Esophagus squamous epithelium (tissue), 5 donors: ENCODE data around the gene SLC2A8. TPM values are rescaled to one million over a fixed set of nuclear protein-coding genes. Genes with fewer than 3 reads are reported as not detected.

Experiments used
- DNase-seq: peaks from one replicate; lab custom pipeline; 2025; lab: John Stamatoyannopoulos, UW
- H3K27ac ChIP-seq, 4 donors: fragments of 200-600 bp; sonication (generic); one replicate each; pipeline ENCODE4 v1.5.1; 2016 to 2019; ENCODE audit warnings: mild to moderate bottlenecking in 1 of 4
- H3K27me3 ChIP-seq, 4 donors: fragments of 200-600 bp; sonication (generic); 1 replicate in 3 of 4; 2 replicates in 1 of 4; pipeline versions ENCODE4 v1.5.1 to v1.6.0; 2017 to 2021; ENCODE audit warnings: antibody characterized with exemption in 1 of 4
- H3K36me3 ChIP-seq, 3 donors: fragments of 200-600 bp; sonication (generic); one replicate each; pipeline ENCODE4 v1.5.1; 2016 to 2019
- H3K4me1 ChIP-seq, 3 donors: fragments of 200-600 bp; sonication (generic); one replicate each; pipeline ENCODE4 v1.5.1; 2017 to 2019
- H3K4me3 ChIP-seq, 4 donors: fragments of 200-600 bp; sonication (generic); 1 replicate in 3 of 4; 2 replicates in 1 of 4; pipeline ENCODE4 v1.5.1; 2016 to 2019; ENCODE audit warnings: mild to moderate bottlenecking in 2 of 4, moderate library complexity in 1 of 4
- H3K9me3 ChIP-seq, 3 donors: fragments of 200-600 bp; sonication (generic); one replicate each; pipeline ENCODE4 v1.5.1; 2016 to 2019
- POLR2A ChIP-seq, 4 donors: fragments of 450-650 bp; IDR thresholded peaks; one replicate each; pipeline ENCODE4 v1.6.1; 2017; ENCODE audit warnings: antibody characterized with exemption in 4 of 4, mild to moderate bottlenecking in 4 of 4, moderate library complexity in 3 of 4
- WGBS, 2 donors: methylation state at CpG; one replicate each; pipeline ENCODE4 v1.1.5; 2018; 5-methylcytosine and 5-hydroxymethylcytosine counted together
- intact Hi-C: fragments of 100-400 bp; cut with DNase I; formaldehyde crosslinking; loops from one replicate; pipeline ENCODE4 v1.15.0; 2022
- total RNA-seq, 4 donors: library from RNA; depleted of rRNA; stranded (reverse); fragments of >200 nt; gene quantifications; one replicate each; pipeline ENCODE4 v1.1.0, GENCODE V29; 2016
- TF ChIP-seq, protein P1 (sequence below), 6 experiments: fragments of 450-650 bp in 4 of 6; fragments of 200-600 bp in 2 of 6; sonication (generic) in 2 of 6; IDR thresholded peaks; one replicate each; pipeline ENCODE4 v1.5.1; 2016 to 2019; ENCODE audit warnings: antibody characterized with exemption in 6 of 6, mild to moderate bottlenecking in 4 of 6, moderate library complexity in 4 of 6
- donor health status: DM: yes; HTN: yes; CAD: no.

The SLC2A8 gene
- total RNA-seq, 4 donors from 2014 or later, result 6.2 to 28.3 (median 16.7) TPM

DNA sequence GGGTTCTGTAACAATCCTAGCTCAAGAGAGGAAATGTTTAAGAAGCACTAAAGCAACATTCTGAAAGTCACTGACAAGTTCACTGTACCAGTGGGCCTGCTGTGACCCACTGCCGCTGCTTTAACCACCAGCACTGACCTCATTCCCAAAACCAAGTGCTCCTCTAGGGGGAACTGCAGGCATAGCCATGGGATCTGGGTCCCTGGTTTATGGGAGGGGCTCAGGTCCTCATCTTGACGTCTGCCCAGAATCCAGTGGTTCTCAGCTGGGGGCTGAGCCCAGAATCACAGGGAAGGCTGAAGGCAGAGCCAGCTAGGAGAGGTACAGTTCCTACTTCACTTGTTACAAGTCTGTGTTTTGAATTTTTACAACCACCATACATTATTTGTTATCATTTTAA is 36.1 kb upstream of the SLC2A8 start:
- no peak for DNase-seq
- Histone ChIP-seq H3K36me3 (peaks cover 0 to 46% (median 0%) of the 10 kb centered on the region in 3 donors), H3K4me1 (peaks cover 22 to 42% (median 24%) of the 10 kb centered on the region in 3 donors), H3K27ac (peak overlapping the region; percentile 3 to 67 (median 60)), H3K4me3 (no peak overlapping the region), H3K27me3 (no peaks in the 10 kb centered on the region), H3K9me3 (no peaks in the 10 kb centered on the region)
- WGBS, 2 donors, result 29 to 50% methylated on average over 1 to 2 of the region's 2 CpGs
- intact Hi-C loops, result no loop called here
- TF ChIP-seq, protein P1, sequence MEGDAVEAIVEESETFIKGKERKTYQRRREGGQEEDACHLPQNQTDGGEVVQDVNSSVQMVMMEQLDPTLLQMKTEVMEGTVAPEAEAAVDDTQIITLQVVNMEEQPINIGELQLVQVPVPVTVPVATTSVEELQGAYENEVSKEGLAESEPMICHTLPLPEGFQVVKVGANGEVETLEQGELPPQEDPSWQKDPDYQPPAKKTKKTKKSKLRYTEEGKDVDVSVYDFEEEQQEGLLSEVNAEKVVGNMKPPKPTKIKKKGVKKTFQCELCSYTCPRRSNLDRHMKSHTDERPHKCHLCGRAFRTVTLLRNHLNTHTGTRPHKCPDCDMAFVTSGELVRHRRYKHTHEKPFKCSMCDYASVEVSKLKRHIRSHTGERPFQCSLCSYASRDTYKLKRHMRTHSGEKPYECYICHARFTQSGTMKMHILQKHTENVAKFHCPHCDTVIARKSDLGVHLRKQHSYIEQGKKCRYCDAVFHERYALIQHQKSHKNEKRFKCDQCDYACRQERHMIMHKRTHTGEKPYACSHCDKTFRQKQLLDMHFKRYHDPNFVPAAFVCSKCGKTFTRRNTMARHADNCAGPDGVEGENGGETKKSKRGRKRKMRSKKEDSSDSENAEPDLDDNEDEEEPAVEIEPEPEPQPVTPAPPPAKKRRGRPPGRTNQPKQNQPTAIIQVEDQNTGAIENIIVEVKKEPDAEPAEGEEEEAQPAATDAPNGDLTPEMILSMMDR (IDR thresholded peaks at IDR 0.05), result peak in 3 of 6 experiments; percentile 3 to 24 (median 8)
- TF ChIP-seq POLR2A (IDR thresholded peaks at IDR 0.05), result no peak

GRCh38 chr9:127361561-127361960 is 35.4 kb upstream of the SLC2A8 start:
- WGBS, 2 donors, result 36 to 49% methylated on average over 3 of the region's 3 CpGs
- no peak for DNase-seq
- TF ChIP-seq, protein P1 (IDR thresholded peaks at IDR 0.05), result no peak
- no peak for TF ChIP-seq POLR2A (IDR thresholded peaks at IDR 0.05)
- peaks cover 22 to 42% (median 24%) of the 10 kb centered on the region in 3 donors for H3K4me1 ChIP-seq
- H3K27ac ChIP-seq, result peak overlapping the region; percentile 8 to 67 (median 60)
- no peak overlapping the region for H3K4me3 ChIP-seq
- intact Hi-C loops, result no loop called here
- peaks cover 0 to 44% (median 0%) of the 10 kb centered on the region in 3 donors for H3K36me3 ChIP-seq
- no peaks in the 10 kb centered on the region for H3K27me3 ChIP-seq
- H3K9me3 ChIP-seq, result no peaks in the 10 kb centered on the region

- intact Hi-C loops, result no loop called here
- TF ChIP-seq, protein P1 (IDR thresholded peaks at IDR 0.05), result no peak
- no peak for TF ChIP-seq POLR2A (IDR thresholded peaks at IDR 0.05)
- H3K27me3 ChIP-seq, result no peaks in the 10 kb centered on the region
- DNase-seq, result no peak
- no peak overlapping the region for H3K4me3 ChIP-seq
- H3K9me3 ChIP-seq, result no peaks in the 10 kb centered on the region
- WGBS, 2 donors, result 90 to 94% methylated on average over 6 to 7 of the region's 7 CpGs
- peaks cover 22 to 42% (median 24%) of the 10 kb centered on the region in 3 donors for H3K4me1 ChIP-seq
- peaks cover 0 to 32% (median 0%) of the 10 kb centered on the region in 3 donors for H3K36me3 ChIP-seq
- H3K27ac ChIP-seq, result no peak overlapping the region
Observed at GRCh38 chr9:127362829-127363228, 34.1 kb upstream of the SLC2A8 start.

DNA sequence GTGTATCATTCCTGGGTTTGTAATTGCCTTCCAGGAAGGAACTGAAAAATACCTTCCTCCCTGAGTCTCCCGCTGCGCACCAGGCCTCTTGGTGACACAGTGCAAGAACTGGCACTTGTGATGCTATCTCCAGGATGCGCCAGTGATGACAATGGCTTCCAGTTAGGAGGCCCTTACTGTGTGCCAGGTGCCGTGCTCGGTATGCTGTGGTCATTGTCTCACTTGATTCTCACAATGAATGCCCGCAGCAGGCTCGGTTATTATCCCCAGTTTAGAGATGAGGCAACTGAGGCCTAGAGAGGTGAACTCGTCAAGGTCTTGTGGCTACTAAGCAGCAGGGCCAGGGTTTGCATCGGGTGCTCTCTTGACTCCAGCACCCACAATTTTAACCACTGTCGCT is 31.5 kb upstream of the SLC2A8 start:
- intact Hi-C loops, result no loop called here
- TF ChIP-seq, protein P1 (IDR thresholded peaks at IDR 0.05), result no peak
- TF ChIP-seq POLR2A (IDR thresholded peaks at IDR 0.05), result no peak
- Histone ChIP-seq H3K9me3 (no peaks in the 10 kb centered on the region), H3K4me1 (peaks cover 18 to 23% (median 19%) of the 10 kb centered on the region in 3 donors), H3K27me3 (no peaks in the 10 kb centered on the region), H3K27ac (no peak overlapping the region), H3K36me3 (peaks cover 0 to 32% (median 0%) of the 10 kb centered on the region in 3 donors), H3K4me3 (no peak overlapping the region)
- no peak for DNase-seq
- 91 to 93% methylated on average over 9 to 10 of the region's 10 CpGs for WGBS, 2 donors

GRCh38 chr9:127366594-127366993 is 30.4 kb upstream of the SLC2A8 start:
- TF ChIP-seq, protein P1 (IDR thresholded peaks at IDR 0.05), result no peak
- TF ChIP-seq POLR2A (IDR thresholded peaks at IDR 0.05), result no peak
- WGBS, 2 donors, result 38 to 69% methylated on average over 7 of the region's 7 CpGs
- intact Hi-C loops, result no loop called here

More at GRCh38 chr9:127366594-127366993, 30.4 kb upstream of the SLC2A8 start:
- Histone ChIP-seq H3K4me3 (no peak overlapping the region), H3K36me3 (peaks cover 0 to 32% (median 0%) of the 10 kb centered on the region in 3 donors), H3K27ac (no peak overlapping the region), H3K4me1 (peaks cover 6 to 12% (median 9%) of the 10 kb centered on the region in 3 donors), H3K9me3 (no peaks in the 10 kb centered on the region), H3K27me3 (no peaks in the 10 kb centered on the region)
- DNase-seq, result no peak
